GM18526 (cell line): ENCODE results near the gene TP53BP1.

ENCODE experiments used
- POLR2A ChIP-seq: IDR thresholded peaks from 3 replicates; pipeline ENCODE4 v1.6.1; 2011; ENCODE audit not compliant: insufficient read length; ENCODE audit errors: extremely low read depth

Gene TP53BP1

DNA sequence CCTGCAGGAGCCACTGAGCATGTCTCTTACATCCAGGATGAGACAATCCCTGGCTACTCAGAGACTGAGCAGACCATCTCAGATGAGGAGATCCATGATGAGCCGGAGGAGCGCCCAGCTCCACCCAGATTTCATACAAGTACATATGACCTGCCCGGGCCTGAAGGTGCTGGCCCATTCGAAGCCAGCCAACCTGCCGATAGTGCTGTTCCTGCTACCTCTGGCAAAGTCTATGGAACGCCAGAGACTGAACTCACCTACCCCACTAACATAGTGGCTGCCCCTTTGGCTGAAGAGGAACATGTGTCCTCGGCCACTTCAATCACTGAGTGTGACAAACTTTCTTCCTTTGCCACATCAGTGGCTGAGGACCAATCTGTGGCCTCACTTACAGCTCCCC is 30.7 kb upstream of the TP53BP1 start:
- TF ChIP-seq POLR2A = no peak

DNA sequence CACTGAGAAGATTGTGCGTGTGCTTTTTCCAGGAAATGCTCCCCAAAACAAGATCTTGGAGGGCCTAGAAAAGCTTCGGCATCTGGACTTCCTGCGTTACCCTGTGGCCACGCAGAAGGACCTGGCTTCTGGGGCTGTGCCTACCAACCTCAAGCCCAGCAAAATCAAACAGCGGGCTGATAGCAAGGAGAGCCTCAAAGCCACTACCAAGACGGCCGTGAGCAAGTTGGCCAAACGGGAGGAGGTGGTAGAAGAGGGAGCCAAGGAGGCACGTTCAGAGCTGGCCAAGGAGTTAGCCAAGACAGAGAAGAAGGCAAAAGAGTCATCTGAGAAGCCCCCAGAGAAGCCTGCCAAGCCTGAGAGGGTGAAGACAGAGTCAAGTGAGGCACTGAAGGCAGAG is 29.3 kb upstream of the TP53BP1 start:
- no peak for TF ChIP-seq POLR2A

DNA sequence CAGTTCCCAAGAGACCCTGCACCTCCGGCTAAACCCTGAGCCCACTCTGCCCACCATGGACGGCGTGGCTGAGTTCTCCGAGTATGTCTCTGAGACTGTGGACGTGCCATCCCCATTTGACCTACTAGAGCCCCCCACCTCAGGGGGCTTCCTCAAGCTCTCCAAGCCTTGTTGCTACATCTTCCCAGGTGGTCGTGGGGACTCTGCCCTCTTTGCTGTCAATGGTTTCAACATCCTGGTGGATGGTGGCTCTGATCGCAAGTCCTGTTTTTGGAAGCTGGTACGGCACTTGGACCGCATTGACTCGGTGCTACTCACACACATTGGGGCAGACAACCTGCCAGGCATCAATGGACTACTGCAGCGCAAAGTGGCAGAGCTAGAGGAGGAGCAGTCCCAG is 28.5 kb upstream of the TP53BP1 start:
- no peak for TF ChIP-seq POLR2A

DNA sequence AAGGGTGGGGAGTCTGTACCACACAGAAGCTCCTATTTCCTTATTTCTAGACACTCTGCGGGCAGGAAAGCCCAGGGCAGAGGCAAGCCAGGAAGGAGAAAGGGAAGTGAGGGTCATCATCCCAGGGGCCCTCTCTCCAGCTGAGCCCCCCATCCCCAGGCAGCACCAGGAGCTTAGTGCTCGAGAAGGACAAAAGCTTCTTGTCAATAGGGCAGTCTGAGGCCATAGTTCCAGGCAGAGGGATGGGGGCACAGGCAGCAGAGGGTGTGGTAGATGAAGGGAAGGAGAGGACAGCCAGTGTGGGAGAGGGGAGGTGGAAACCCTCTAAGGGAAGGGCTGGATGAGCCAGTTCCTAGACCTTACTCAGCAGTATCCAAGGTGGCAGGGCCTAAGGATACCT is 27.2 kb upstream of the TP53BP1 start:
- TF ChIP-seq POLR2A = no peak

DNA sequence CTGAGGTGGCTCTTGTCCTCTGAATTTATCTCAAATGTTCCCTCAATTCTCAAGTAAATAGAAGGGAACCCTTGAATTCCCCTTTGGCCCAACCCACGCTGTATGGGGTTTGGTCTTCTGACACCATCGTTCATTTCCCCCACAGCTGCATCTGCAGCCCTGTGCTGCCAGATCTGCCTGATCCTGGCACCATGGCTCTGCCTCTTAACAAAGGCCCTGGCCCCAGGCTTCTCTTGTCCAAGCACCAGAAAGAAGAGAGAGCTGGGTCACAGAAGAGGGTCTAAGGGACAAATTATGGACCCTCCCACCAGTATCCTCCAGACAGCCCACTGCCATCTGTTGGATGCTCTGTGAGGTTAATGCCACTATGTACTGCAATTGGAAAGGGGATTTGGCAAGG is 26.2 kb upstream of the TP53BP1 start:
- TF ChIP-seq POLR2A = no peak

DNA sequence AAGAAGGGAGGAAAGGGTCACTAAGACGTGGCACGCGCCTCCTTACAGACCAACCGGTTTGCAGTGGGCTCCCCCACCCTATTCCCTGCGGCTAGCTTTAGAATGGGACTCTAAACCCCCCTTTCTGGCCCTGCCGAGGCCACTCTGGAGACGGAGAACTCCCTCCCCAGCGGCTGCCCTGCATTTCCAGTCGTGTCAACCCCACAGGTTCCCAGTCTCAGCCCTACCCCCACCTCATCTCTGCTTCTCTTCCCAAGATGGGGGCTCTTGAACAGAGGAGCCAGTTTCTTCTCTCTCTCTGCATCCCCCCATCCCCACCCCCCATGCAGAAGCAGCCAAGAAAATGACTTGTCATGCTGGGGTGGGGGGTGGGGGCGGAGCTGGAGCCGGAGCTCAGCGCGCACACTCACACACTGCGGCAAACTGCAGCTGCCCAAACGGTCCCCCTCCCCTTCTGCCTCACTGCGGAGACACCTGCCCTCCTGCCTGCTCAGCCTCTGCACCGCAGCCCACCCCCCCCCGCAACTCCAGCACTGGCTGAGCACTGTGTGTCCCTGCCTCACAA is 25.3 kb upstream of the TP53BP1 start:
- no peak for TF ChIP-seq POLR2A

DNA sequence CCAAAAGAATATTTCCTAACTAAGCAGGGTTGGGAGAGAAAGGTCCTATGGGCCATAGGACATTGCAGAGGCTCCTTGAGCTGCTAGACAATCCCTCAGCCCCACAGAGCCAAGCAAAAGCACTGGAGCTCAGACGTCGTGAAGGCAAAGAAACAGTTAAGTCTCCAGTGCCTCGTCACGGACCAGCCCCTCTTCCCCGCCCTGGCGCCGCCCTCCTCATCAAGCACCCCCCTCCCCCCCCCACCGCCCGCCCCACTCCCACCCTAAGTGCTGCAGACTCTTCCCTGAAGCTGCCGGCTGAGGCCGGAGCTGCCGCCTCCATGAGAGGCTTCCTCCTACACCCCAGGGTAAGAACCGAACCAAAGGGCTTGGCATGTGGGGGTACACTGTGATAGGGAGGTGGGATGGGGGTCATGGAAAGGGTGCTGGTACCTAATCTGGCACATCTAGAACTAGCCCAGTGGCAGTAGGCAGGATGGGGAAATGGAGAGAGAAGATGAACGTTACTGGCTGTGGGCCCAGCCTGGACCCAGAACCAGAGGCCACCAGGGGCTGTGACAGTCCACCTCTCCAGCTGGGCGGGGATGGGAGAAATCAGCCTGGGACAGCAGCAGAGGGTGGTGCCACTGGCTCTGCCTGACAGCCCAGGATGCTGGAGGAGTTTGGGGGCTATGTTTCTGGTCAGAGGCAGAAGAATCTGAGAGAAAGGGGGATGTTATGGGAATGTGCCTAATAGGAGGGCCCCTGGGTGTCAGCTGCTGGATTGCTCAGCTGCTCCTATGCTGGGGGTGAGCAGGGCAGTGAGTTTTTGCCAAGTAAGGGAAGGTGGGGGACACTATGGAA is 24.6 kb upstream of the TP53BP1 start, which contains the start of gene MAP1A:
TSS of gene MAP1A (plus strand) at position 255 of the 843 bp plus-strand sequence. CDS start 3,866 bp downstream, outside the sequence.
- TF ChIP-seq POLR2A = no peak

DNA sequence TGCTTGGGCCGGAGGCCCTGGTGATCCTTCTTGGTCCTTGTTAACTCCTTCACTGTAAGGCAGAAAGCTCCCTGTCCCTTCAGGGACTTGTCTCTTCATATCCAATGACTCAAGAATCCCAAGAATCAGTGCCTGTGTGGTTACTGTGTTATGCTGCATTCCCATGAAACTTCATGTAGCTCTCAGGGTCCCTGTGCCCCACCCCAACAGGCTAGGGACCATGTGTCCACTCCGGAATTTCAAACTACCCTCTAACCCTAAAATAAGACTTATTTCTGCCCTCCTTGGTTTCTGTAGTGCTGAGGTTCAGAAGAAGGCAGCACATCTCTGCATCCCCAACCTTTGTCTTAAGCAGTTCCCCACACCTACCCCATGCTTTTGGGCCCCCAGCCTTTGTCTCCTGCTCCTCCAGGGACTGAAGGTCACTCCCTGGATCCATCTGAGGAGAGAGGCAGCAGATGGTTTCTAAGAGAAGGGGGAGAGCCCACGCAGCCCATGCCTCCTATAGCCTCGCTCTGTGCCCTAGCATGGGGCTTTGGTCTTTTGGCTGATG is 23.9 kb upstream of the TP53BP1 start:
- no peak for TF ChIP-seq POLR2A

DNA sequence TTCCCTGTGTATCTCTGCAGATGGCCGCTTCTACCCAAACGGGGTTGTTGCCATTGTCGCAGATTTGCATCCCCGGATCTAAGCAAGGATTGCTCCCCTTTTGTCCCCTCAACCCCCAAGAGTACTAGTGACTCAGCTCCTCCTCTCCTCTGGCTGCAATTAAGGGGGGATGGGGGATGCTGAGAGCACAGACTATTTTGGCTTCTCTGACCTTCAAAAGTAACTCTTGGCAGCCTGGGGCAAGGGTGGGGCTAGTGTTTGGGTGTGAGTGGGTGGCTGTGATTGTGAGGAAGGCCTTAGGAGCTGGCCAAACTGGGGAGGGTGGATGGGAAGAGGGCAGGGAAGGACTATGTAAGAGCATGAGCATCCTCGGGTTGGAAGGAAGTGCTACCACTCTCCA is 23.2 kb upstream of the TP53BP1 start:
- no peak for TF ChIP-seq POLR2A

DNA sequence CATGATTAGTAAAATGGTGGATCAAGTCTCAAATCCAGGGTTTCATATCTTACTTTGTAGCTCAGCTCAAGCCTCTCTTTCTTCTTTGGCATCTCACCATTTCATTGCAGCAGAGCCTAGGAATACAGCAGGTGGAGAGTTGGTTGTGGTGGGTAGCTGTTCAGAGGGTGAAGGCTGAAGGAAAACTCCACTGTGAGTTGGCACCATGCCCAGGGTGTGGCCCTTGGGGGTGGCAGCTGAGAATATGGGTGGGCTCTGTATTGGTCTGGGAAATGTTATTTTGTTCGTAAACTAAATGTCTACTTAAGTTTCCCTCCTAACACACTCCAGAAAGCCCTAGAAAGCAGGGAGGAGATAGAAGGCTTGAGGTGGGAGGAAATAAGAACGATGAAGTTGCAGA is 22.8 kb upstream of the TP53BP1 start:
- no peak for TF ChIP-seq POLR2A

DNA sequence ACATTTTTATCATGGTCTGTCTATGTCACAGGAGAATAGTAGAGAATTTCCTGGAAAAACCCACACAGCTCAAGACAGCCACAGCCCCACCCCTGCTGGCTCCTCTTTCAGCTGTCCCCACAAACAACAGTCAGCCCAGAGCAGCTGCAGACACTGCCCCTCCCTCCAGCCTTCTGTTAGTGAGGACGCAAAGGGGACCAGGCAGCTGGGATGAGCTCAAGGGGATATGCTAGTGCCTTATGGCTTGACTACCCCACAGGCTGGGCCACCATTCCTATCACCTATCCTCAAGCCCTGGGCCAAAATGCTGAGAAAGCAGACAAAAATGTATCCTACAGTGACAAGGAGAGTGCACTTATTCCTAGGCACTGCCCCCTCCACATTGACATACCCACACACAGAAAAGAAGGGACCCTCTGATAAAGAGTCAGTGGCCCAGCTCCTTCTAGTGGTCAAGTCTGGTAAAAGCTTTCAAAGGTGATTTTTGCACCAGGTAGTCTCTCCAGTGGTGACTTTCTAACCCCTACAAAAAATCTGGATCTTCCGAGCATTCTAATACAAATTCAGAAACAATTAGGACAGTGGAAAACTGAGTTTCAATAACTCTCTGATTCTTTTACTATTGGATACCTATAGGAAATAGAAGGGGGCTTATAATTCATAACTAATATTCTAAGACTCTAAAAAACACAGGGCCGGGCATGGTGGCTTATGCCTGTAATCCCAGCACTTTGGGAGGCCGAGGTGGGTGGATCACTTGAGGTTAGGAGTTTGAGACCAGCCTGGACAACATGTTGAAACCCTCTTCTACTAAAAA is 21.5 kb upstream of the TP53BP1 start:
- no peak for TF ChIP-seq POLR2A

DNA sequence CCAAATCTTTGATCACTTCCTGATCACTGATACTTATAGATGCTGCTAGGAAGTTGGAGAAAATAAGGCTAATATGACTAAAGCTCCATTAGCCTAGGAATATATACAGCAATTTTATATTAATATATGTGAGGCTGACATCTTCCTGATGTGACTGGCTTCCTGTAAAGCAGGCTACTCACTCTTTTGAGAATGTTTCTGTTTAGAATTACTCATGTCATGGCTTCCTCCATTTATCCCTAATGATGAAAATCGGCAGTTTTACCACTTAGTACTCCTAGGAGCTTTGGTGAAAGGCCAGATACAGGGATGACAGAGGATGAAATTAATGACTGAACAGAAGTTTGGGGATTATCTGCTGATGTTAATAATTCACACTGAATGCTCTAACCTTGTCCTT is 20.6 kb upstream of the TP53BP1 start:
- no peak for TF ChIP-seq POLR2A

DNA sequence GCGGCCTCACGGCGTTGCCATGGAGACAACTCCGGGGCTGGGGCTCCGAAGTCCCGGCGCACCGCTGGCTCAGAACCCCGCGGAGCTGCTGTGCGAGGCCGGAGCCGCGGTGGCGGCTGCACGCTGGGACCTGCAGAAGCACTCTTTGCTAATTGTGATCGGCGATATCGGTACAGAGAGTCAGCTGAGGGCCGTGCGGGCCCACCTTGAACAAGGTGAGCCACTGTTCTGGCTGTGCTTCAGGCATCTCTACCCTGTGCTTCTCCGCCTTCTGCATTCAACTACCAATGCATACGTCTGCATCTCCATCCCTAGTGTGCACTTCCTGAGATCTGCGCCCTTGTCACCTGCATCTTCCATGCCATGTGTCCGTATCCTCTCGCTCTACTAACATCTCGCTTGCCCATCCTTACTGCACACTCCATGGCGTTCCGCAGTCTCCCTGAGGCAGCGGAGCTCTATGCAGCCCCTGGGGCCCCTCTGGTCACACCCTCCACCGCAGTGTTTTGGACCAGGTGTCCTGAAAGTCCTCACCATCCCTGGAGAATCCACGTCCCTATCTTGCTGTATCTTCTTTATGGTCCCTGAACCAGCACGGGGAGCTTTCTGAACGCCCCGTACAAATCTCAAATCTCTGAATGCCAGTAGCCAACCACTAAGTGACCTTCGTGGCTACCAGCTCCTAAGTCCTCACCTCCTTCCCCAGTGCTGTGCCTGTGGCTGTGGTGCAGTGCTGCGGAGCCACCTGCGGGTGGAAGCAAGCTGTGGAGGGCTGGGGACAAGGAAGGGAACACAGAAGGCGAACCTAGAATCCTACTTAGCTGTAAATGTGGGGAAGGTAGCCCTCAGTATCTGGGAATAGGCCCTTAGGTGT is 18.3 kb upstream of the TP53BP1 start:
- no peak for TF ChIP-seq POLR2A

DNA sequence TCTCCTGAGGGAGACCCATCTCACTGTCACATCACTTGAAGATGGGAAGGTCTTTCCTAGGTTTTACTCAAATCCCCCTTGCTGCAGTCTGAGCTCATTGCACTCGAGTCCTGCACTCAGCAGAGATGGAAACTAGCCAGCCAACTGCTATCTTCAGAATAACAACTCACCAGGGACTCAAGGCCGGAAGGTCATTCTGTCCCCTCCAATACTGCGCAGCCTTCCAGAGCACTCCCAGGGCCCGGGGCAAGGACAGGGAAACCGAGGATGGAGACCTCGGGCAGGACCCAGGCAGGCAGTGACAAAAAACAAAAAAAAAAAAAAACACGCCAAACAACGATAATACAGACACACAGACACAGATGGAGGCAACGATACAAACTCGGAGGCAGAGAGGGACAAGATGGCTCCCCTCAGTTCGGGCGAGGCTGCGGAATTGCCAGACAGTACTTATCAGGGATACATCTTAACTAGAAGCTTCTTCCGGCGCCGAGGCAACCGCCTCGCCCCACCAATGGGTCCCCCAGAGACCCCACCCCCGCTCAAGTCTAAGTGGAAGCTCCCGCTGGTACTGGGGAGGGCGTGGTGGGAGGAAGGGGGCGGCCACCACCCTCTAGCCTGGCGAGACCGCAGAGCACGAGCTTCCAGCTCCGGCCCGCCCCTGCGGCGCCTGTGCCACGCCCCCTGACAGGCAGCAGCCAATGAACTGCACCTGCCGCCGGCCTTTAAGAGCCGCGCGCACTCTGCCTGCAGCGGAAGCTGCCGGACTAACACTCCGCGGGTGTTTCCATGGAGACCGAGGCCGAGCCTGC is 17.4 kb upstream of the TP53BP1 start:
- TF ChIP-seq POLR2A = no peak
